HL-60 (cell line): ENCODE measurements around the gene HHEX.
"Not testable (repeated sequence)": the region's sequence is repeated elsewhere in the genome, so short reads cannot be mapped to it uniquely, and the experiment has no call there.

ENCODE experiments used
- DNase-seq, 2 experiments: peaks; one replicate each; pipeline ENCODE4 v3.0.0-alpha.2; 2010 to 2020; ENCODE audit warnings: low read depth in 1 of 2, low spot score in 1 of 2
- H3K27ac ChIP-seq: fragments of 250-450 bp; sonication (Bioruptor Pico); replicated peaks from 2 replicates; pipeline ENCODE4 v1.5.1; 2020; ENCODE audit warnings: mild to moderate bottlenecking, moderate library complexity
- H3K27me3 ChIP-seq: fragments of 250-450 bp; sonication (Bioruptor Pico); 2 replicates; pipeline ENCODE4 v1.5.1; 2021; ENCODE audit warnings: mild to moderate bottlenecking, moderate library complexity; ENCODE audit not compliant: insufficient read depth, poor library complexity, severe bottlenecking
- H3K4me3 ChIP-seq: replicated peaks from 2 replicates; pipeline ENCODE4 v1.5.1; 2011; ENCODE audit warnings: mild to moderate bottlenecking, control low read depth, low read length; ENCODE audit not compliant: insufficient read depth
- GABPA ChIP-seq: IDR thresholded peaks from 2 replicates; pipeline ENCODE4 v1.6.1; 2012; ENCODE audit warnings: low read depth
- POLR2AphosphoS5 ChIP-seq: IDR thresholded peaks from 2 replicates; pipeline ENCODE4 v1.6.1; 2012; ENCODE audit warnings: low read depth
- SPI1 ChIP-seq: IDR thresholded peaks from 2 replicates; pipeline ENCODE4 v1.6.1; 2012; ENCODE audit warnings: low read depth, mild to moderate bottlenecking, borderline replicate concordance
- TF ChIP-seq, protein P1 (sequence below): IDR thresholded peaks from 2 replicates; pipeline ENCODE4 v1.6.1; 2012; ENCODE audit warnings: low read depth; ENCODE audit not compliant: insufficient replicate concordance
- TF ChIP-seq, protein P2 (sequence below): IDR thresholded peaks from one replicate; pipeline ENCODE4 v1.5.1; 2011; ENCODE audit warnings: low read length, control low read depth, inconsistent platforms; ENCODE audit not compliant: insufficient read depth

The HHEX gene

DNA sequence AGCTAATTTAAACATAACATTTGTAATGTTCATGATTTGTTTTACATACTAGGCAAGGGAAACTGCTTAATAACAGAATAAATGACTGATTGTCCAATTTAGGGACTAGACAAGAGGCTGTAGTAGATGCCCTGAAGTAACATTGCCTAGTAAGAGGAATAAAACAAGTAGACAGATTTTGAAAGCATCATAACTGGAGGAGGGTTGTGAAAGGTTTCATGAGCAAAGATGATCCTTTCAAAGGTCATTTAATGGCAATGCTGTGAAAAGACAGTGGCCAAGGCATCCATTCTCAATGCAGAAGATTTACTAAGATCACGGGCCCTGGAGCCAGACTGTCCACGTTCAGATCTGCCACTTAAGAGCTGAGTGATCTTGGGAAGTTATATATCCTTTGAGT, 44.8 kb upstream of the HHEX start:
- no peak overlapping the region for H3K27ac ChIP-seq
- H3K4me3 ChIP-seq = no peak overlapping the region
- no peak for DNase-seq
- H3K27me3 ChIP-seq = no peaks in the 10 kb centered on the region
- TF ChIP-seq, protein P1, sequence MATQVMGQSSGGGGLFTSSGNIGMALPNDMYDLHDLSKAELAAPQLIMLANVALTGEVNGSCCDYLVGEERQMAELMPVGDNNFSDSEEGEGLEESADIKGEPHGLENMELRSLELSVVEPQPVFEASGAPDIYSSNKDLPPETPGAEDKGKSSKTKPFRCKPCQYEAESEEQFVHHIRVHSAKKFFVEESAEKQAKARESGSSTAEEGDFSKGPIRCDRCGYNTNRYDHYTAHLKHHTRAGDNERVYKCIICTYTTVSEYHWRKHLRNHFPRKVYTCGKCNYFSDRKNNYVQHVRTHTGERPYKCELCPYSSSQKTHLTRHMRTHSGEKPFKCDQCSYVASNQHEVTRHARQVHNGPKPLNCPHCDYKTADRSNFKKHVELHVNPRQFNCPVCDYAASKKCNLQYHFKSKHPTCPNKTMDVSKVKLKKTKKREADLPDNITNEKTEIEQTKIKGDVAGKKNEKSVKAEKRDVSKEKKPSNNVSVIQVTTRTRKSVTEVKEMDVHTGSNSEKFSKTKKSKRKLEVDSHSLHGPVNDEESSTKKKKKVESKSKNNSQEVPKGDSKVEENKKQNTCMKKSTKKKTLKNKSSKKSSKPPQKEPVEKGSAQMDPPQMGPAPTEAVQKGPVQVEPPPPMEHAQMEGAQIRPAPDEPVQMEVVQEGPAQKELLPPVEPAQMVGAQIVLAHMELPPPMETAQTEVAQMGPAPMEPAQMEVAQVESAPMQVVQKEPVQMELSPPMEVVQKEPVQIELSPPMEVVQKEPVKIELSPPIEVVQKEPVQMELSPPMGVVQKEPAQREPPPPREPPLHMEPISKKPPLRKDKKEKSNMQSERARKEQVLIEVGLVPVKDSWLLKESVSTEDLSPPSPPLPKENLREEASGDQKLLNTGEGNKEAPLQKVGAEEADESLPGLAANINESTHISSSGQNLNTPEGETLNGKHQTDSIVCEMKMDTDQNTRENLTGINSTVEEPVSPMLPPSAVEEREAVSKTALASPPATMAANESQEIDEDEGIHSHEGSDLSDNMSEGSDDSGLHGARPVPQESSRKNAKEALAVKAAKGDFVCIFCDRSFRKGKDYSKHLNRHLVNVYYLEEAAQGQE = no peak
- no peak for TF ChIP-seq GABPA
- TF ChIP-seq SPI1 = no peak
- TF ChIP-seq POLR2AphosphoS5 = no peak
- TF ChIP-seq, protein P2, sequence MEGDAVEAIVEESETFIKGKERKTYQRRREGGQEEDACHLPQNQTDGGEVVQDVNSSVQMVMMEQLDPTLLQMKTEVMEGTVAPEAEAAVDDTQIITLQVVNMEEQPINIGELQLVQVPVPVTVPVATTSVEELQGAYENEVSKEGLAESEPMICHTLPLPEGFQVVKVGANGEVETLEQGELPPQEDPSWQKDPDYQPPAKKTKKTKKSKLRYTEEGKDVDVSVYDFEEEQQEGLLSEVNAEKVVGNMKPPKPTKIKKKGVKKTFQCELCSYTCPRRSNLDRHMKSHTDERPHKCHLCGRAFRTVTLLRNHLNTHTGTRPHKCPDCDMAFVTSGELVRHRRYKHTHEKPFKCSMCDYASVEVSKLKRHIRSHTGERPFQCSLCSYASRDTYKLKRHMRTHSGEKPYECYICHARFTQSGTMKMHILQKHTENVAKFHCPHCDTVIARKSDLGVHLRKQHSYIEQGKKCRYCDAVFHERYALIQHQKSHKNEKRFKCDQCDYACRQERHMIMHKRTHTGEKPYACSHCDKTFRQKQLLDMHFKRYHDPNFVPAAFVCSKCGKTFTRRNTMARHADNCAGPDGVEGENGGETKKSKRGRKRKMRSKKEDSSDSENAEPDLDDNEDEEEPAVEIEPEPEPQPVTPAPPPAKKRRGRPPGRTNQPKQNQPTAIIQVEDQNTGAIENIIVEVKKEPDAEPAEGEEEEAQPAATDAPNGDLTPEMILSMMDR = no peak

DNA sequence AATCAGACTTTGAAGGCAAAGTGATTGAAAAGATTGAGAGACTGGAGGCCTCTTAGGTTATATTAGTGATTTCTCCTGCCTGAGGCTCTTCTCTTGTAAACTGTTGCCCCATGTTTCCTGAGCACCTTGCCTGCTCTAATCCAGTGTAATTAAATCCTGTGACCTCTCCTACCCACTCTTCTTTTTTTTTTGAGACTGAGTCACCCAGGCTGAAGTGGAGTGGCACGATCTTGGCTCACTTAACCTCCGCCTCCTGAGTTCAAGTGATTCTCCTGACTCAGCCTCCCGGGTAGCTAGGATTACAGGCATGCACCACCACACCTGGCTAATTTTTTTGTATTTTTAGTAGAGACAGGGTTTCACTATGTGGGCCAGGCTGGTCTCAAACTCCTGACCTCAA, 38.9 kb upstream of the HHEX start:
- H3K4me3 ChIP-seq, H3K27ac ChIP-seq, H3K27me3 ChIP-seq, DNase-seq: not testable (repeated sequence)

DNA sequence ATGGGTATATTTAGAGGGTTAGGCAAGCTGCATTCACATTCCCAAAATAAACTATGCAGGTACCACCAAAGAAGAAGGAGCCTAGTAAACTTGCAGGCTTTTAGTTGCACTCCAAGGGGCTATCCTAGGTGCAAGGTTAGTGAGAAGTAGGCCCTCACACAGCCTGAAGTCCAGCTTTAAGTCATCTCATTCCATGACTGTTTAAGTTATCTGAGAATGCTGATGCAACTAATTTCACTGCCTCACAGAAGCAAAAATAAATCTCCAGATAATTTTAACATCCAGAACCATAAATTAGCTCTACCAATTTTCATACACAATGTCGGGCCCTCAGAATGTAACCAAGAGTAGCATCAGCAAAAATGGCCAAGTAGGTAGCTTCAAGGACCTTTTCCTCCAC, 34.3 kb upstream of the HHEX start:
- H3K27ac ChIP-seq = no peak overlapping the region
- H3K4me3 ChIP-seq = no peak overlapping the region
- TF ChIP-seq, protein P1 = no peak
- TF ChIP-seq, protein P2 = no peak
- no peak for TF ChIP-seq POLR2AphosphoS5
- no peak for TF ChIP-seq SPI1
- TF ChIP-seq GABPA = no peak
- no peaks in the 10 kb centered on the region for H3K27me3 ChIP-seq
- no peak for DNase-seq

DNA sequence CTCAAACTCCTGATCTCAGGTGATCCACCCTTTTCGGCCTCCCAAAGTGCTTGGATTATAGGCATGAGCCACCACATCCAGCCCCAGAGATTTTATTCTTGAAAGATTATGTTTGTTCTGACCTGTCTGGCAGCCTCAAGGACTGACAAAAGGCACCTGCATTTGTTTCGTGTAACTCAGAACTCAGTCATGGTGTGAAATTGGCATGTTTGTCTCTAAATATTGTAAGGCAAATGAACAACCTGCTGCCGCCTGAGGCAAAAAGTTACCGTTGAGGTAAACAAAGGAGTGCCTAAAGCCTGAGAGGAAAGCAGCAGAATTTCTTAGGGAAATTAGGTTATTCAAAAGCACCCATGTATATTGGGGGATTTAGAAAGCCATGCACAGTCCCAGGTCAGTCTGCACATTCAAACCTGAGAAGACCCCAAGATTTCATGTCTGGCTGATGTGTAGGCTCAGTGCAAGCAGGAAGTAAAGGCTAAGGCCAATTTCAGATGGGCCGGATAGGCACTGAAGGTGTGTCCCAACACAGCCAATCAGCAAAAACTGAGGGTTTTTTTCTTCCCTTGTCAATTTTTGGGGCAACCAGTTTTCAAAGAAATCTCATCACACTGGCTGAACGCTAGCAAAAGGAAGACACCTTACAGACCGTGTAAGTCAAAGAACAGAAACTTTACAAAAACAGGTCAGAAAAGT, 33.3 kb upstream of the HHEX start:
- TF ChIP-seq SPI1 (no peak), POLR2AphosphoS5 (no peak), GABPA (no peak)
- TF ChIP-seq, protein P2 = no peak
- TF ChIP-seq, protein P1 = no peak
- Histone ChIP-seq H3K27ac (no peak overlapping the region), H3K4me3 (no peak overlapping the region), H3K27me3 (no peaks in the 10 kb centered on the region)
- DNase-seq = no peak
